GM19043 (cell line): ENCODE data around the gene SPTBN1.
"Not testable (repeated sequence)": the region's sequence is repeated elsewhere in the genome, so short reads cannot be mapped to it uniquely, and the experiment has no call there.

Source experiments
- ATAC-seq: cut with Tn5 transposase; IDR thresholded peaks from one replicate; pipeline ENCODE4 v1.9.1; 2021; ENCODE audit warnings: low read depth; ENCODE audit not compliant: unreplicated experiment

Gene SPTBN1

DNA sequence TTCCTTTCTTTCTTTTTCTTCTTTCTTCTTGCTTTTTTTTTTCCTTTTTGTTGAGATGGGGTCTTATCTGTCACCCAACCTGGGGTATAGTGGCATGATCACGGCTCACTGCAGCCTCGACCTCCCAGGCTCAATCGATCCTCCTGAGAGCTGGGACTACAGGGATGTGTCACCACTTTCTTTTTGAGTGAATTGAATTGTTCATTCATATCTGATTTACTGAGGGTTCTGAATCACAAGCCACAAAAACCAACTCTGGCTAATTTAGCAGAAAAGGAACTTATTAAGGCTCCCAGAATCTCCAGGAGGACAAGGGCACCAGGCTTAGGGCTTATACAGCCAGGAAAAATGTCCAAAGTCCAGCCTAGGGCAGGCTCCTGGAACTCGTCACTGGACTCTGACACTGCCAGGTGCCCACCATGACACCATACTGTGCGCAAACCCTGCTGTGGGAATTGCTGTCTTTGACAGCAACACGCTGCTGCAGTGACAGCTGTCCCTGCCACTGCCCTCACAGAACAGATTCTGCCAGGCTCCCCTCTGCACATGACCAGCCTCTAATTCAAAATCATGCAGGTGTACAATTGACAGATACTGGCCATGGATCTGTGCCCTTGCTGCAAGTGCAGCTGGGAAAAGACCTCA, 224.4 kb downstream of the SPTBN1 start:
- ATAC-seq: peak; percentile 51

DNA sequence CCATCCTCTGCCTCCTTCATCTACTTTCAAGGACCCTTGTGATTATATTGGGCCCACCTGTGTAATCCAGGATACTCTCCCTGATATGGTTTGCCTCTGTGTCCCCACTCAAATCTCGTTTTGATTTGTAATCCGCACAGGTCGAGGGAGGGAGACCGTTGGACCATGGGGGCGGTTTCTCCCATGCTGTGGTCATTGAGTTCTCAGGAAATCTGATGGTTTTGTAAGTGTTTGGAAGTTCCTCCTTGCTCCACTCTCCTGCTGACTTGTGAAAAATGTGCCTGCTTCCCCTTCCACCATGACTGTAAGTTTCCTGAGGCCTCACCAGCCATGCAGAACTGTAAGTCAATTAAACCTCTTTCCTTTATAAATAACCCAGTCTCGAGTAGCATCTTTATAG, 225.3 kb downstream of the SPTBN1 start:
- no peak for ATAC-seq

DNA sequence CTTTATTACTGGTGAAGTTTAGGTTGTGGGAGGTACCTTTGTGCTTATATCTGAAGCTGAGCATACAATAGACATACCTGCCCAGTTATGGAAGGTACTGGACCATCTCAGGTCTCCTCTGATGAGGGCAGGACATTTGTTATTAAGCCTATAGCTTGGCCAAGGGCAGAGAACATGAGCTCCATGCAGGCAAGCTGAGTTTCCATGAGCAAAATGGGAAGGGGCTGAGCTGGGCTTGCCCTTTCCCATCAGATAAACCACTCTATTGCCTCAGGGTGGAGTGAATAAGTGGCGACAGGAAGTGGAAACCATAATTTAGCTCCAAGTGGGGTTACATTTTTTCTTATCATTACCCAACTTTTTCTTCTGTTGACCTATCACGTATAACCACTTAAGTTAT, 227.5 kb downstream of the SPTBN1 start:
- ATAC-seq: no peak

DNA sequence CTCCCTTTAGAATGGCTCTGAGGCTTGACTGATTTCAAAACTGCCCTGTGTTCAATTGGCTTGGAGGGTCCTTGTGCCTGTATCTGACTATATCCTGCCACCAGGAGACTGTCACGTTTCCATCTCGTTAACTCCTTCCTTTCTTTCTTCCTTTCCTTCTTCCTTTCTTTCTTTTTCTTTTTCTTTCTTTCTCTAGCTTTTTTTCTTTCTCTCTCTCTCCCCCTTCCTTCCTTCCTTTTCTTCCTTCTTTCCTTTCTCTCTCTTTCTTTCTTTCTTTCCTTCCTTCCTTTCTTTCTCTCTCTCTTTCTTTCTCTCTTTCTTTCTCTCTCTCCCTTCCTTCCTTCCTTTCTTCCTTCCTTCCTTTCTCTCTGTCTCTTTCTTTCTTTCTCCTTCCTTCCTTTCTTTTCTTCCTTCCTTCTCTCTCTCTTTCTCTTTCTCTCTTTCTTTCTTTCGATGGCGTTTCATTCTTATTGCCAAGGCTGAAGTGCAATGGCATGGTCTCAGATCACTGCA, 229.2 kb downstream of the SPTBN1 start:
- ATAC-seq: no peak

DNA sequence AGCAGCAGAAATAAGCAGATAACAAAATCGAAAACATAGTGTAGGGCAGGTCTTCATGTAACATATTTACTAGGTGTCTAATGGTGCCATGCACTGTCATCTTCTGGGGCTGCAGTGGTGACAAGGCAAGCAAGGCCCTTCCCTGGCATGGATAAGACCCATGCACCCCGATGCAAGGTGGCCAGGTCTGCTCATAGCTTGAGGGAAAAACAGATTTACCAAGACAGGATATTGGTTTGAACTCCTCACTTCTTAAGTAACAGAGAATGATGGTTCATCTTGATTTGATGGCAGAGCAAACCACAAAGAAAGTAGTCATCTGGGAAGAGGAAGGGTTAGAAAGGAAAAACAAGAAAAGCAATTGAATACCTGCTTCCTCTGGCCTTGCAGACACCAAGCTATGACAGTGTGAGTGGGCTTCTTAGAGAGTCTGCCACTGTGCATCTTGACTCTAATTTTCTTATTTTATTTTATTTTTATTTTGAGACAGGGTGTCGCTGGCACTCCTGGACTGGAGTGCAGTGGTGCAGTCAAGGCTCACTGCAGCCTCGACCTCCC, 231.5 kb downstream of the SPTBN1 start:
- ATAC-seq: no peak

DNA sequence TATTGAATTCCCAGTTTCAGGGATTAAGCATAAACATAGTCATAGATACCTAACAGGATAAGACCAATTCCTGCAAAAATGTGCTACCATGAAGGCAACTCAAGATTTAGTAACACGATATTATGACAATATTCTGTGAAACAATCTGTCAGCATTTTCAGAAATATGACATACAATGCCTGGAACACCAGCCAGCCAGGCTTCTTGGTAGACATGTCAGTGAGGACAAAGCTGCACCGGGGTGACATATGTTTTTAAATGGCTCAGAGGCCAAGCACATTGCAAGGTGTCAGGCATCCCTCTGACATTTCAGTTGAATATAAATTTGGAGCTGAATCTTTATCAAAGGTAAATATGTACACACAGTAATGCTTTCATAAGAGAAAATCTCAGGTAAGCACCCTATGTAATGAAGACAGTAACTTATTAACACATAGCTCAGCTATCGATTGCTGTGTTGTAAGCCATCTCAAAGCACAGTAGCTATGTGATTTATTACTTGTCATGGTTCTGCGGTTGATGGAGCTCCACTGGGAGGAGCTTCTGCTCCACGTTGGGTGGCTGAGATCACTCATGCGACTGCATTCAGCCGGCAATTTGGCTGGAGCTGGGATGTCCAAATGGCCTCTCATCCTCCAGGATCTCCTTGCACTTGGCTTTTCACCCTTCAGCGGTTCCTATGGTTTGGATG, 235.5 kb downstream of the SPTBN1 start:
- ATAC-seq: no peak

DNA sequence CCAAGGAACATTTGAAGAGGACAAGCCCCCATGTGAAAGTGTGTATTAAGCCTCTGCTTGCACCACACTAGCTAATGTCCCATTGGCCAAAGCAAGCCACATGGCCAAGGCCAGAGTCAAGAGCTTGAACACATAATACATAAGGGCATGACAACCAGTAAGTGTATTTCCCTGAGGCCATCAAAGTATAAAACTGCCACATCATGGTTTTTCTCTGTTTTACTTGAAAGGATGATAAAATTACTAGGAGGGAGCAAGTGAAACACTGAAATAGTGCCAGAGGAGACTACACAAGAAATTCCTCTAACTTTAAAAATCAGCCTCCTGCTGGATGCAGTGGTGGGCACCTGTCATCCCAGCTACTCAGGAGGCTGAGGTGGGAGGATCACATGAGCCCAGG, 236.4 kb downstream of the SPTBN1 start:
- no peak for ATAC-seq

DNA sequence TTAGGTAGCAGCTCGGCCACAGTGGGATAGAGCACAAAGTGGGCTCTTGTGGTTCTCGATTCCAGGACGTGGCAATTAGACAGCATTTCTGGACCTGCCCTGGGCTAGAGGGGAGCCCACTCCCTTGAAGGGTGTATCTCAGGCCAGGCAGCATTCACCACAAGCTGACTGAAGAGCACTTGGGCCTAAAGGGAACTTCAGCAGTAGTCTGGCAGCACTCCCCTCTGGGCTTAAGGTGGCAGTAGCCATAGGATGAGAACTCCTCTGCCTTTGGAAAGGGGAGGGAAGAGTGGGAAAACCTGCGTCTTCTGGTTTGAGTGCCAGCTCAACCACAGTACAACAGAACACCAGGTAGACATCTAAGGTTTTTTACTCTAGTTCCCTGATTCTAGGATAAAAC, 239.3 kb downstream of the SPTBN1 start:
- no peak for ATAC-seq

DNA sequence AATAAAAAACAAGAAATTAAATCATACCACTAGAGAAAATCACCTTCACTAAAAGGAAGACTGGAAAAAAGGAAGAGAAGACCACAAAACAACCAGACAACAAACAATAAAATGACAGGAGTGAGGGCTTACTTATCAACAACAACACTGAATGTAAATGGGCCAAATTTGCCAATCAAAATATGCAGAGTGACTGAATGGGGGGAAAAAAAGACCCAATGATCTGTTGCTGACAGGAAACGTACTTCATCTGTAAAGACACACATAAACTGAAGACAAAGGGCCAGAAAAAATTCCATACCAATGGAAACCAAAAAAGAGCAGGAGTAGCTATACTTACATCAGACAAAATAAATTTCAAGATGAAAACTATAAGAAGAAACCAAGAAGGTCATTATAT, 241.8 kb downstream of the SPTBN1 start:
- no peak for ATAC-seq

DNA sequence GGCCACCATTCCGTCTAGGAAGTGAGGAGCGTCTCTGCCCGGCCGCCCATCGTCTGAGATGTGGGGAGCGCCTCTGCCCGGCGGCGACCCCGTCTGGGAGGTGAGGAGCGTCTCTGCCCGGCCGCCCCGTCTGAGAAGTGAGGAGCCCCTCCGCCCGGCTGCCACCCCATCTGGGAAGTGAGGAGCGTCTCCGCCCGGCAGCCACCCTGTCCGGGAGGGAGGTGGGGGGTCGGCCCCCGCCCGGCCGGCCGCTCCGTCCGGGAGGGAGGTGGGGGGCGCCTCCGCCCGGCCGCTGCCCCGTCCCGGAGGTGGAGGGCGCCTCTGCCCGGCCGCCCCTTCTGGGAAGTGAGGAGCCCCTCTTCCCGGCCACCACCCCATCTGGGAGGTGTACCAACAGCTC, 242.8 kb downstream of the SPTBN1 start:
- ATAC-seq: not testable (repeated sequence)

DNA sequence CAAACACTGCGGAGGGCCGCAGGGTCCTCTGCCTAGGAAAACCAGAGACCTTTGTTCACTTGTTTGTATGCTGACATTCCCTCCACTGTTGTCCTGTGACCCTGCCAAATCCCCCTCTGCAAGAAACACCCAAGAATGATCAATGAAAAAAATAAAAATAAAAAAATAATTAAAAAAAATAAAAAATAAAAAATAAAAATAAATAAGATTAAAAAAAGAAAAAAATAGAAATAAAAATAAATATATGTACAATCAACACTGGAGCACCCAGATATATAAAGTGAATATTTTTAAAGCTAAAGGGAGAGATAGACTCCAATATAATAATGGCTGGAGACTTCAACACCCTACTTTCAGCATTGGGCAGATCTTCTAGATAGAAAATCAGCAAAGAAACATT, 243.5 kb downstream of the SPTBN1 start:
- no peak for ATAC-seq

DNA sequence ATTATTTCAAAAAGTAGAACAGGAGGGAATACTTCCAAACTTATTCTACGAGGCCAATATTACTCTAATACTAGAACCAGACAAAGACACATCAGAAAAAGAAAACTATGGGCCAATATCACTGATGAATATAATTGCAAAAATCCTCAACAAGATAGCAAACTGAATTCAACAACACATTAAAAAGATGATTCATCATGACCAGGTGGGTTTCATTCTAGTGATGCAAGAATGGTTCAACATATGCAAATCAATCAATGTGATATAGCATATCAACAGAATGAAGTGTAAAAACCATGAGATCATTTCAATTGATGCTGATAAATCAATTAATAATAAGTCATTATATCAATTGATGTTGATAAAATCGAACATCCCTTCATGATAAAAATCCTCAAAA, 244.9 kb downstream of the SPTBN1 start:
- ATAC-seq: no peak

DNA sequence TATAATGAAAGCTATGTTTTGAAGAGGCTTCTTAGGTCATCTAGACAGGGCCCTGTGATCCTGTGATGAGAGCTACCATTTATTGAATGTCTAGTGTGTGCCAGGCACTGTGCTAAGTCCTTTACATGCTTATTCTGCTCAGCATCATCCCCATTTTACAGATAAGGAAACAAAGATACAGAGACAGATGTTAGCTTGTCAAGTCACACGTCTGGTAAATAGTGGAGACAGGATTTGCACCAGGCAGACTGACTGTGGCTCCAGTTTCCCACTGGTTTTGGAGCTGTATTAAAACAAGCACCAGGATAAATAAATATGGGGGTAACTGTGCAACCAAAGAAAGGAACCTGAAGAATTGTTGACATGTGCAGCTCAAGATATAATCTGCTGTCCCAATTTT, 248.1 kb downstream of the SPTBN1 start:
- no peak for ATAC-seq

DNA sequence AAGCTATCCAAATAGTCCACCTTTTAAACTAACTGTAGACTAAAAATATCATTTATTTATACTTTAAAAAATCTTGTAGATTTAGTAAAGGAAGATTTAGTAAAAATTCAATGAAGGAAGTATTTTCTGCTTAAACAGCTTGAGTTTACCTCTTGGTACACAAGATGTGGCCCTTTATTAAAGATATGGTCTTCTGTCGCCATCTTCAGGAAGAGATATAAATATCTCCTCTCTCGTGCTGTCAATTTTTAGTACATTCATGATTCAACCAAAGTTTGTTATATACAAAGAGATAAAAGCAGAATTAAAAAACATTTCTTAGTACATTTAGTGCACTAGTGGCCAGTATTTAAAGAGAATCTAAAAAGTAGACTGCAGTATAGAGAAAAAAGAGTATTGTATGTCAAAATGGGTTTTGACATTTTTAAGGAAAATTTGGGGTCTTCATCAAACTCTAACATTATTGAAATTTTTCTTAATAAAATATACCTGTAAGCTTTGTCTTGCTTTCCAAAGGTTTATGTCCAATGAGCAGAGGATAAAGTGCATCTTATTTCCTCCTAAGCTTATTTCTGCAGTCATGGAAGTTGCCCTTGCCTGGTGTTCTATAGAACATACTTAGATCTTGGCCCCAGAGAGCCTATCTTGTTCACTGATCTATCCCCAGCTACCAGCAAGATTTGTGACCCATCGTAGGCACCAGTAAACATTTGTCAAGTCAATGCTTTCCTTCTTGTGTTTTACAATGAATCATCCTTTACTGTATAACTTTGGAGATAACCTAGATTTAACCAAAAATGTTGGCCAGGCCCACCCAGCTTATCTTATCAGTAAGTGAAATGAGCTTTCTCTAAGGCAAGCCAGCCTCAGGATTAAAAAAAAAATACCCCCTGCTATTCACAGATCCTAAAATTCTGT, 248.8 kb downstream of the SPTBN1 start:
- ATAC-seq: peak; percentile 66

DNA sequence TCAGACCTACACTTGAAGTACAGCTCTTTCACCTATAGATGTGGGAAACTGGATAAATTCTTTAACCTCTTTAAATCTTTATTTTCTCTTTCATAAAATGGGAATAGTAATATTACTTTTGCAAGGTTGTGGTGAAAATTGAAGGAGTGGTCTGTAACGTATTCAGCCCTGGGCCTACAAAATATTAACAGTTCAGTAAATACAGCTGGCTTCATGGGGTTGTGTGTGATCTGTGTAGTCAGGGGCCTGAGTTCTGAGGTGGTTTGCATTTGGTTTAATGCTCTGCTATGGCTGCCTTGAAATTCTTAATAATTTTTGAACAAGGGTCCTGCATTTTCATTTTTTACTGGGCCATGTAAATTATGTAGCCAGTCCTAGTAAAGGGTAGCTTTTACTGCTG, 250.5 kb downstream of the SPTBN1 start:
- no peak for ATAC-seq

DNA sequence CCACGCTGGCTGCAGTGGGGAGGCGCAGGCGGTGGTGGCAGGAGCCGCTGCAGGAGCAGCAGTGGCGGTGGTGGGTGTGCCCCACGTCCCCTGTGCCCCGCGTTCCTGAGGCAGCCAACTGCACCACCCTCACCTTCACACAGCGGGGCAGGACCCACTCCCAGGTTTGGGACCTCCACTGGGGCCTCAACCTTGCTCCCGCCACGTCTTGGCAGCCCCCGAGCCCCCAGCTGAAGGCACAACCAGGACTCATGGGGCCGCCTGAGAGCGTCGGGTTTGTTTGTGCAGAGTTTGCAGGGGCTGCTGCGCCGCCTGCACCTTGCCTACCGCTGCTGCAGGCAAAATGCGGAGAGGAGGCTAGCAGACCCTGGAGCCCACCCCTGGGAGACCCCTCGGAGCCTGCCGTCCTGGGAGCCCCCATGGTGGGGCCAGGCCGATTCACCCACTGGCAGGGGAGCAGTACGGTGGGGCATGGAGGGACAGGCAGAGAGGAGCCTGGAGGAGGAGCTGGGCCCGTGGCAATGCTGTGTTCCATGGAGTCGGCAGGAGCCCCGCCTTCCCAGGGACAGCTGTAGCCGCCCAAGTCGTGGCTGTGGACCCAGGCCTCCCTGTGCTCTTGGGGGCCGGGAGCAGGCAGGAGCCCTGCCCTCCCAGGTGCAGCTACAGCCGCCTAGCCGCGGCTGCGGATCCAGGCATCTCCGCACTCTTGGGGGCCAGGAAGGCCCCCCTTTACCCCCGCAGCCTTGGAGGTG, 252.6 kb downstream of the SPTBN1 start:
- ATAC-seq: no peak

DNA sequence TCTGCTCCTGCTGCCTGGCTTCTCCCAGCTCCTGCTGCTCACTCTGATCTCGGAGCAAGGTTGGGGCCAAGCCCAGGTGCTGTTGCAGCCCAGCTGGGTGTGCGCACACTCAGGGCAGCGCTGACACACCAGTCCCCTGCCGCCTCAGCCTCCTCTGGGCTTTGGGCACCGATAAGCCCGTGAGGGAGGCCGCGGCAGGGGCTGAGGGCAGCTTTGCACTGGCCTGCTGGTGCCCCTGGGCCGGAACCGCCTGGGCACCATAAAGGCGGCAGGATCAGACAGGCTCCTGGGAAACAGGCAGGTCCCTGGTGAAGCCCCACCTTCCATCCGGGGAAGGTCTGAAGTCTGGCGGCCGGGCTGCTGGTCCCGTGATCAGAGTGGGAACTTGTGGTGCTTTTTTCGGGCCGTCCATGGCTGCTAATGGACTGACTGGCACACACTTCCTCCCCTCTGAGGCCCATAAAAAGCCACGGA, 253.2 kb downstream of the SPTBN1 start:
- ATAC-seq: no peak

DNA sequence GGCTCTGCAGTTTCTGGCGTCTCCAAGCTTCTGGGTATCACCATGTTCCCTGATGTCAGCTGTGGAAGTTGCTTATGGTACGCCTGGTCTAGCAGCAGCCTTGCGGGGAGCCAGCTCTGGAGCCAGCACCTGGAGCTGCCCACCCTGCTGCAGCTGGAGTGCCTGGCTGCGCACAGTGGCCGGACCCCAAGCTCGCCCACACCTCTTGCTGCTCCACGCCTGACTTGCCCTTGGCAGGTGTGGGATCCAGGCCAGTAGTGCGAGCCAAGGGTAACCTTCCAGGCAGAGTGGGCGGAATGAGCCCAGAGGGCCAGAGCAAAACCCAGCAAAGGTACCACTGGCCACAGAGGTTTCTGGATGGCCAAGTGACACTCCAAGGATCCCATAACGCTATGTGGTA, 254.1 kb downstream of the SPTBN1 start:
- no peak for ATAC-seq

DNA sequence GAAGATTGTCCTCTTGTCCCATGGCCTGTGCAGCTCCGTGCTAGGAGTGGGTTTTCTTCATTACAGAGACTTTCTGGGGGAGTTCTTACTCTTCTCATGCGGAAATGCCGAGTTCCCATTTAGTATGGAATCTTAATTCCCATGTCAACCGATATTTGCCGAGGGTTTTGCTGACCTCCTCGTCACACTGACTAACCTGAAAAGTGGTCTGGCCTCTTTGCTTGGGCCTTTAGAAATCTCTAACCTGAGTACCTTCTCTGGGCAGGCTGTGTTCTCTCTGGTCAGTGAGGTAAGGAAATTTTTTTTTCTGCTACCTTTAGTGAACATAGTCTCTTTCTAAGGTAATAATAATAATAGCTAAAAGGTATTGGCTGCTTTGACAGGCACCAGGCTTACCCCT, 256.4 kb downstream of the SPTBN1 start:
- no peak for ATAC-seq

DNA sequence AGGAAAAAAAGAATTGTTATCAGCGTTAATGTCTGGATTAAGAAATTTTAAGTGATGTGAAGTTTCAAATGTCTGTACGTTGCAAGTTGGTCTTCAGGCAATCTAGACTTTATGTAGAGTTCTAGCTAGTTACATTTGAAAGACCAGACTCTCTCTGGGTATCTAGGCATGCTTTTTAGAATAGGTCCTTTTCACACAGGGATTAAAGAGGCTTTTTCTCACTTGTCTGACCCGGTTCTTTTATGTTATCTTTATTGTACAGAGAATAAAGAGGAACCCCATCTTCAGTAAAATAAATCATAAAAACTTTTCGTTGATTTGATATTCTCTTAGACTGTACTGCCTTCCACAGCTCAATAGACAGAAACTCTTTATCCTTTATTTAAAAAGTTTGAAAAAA, 258.9 kb downstream of the SPTBN1 start:
- ATAC-seq: no peak
